ENCODE results near the gene IER5L.

GRCh38 chr9:129160712-129161533 lies 17.1 kb downstream of the IER5L start:
- TF ChIP-seq POLR2AphosphoS5 (IDR thresholded peaks at IDR 0.05; ENCODE audit: low read depth, low read length) (no peak), TAF1 (IDR thresholded peaks at IDR 0.05; ENCODE audit: borderline replicate concordance, insufficient read depth, low read length) (no peak), REST (IDR thresholded peaks at IDR 0.05; ENCODE audit: insufficient read depth in 1 of 2, low read depth in 2 of 2, low read length in 2 of 2) (no peak)
